Smooth muscle cell (in vitro differentiated cells): ENCODE results near the gene SEC11A. TPM values are rescaled to one million over a fixed set of nuclear protein-coding genes. Genes with fewer than 3 reads are reported as not detected.
A peak's percentile ranks its signal among the peaks of the same experiment; 100 is the strongest.
"Not testable (repeated sequence)": the region's sequence is repeated elsewhere in the genome, so short reads cannot be mapped to it uniquely, and the experiment has no call there.

Experiments
- DNase-seq: peaks from one replicate; lab custom pipeline; 2025; ENCODE audit not compliant: unreplicated experiment; lab: John Stamatoyannopoulos, UW
- H2AFZ ChIP-seq: fragments of 200-600 bp; sonication (generic); 2 replicates; pipeline ENCODE4 v1.6.0; 2016; ENCODE audit warnings: antibody characterized with exemption, low read depth, mild to moderate bottlenecking
- H3F3A ChIP-seq: fragments of 200-600 bp; sonication (generic); 2 replicates; pipeline ENCODE4 v1.6.0; 2017; ENCODE audit warnings: antibody characterized with exemption, low read depth
- H3K27ac ChIP-seq: fragments of 200-600 bp; sonication (generic); 2 replicates; pipeline ENCODE4 v1.5.1; 2016; ENCODE audit warnings: low read depth, mild to moderate bottlenecking
- H3K27me3 ChIP-seq: fragments of 200-600 bp; sonication (generic); 2 replicates; pipeline ENCODE4 v1.6.1; 2016; ENCODE audit warnings: low read depth, mild to moderate bottlenecking
- H3K36me3 ChIP-seq: fragments of 200-600 bp; sonication (generic); 2 replicates; pipeline ENCODE4 v1.5.1; 2016; ENCODE audit warnings: low read depth
- H3K4me1 ChIP-seq: fragments of 200-600 bp; sonication (generic); 2 replicates; pipeline ENCODE4 v1.5.1; 2016; ENCODE audit warnings: low read depth
- H3K4me2 ChIP-seq: fragments of 200-600 bp; sonication (generic); 2 replicates; pipeline ENCODE4 v1.6.0; 2016; ENCODE audit warnings: mild to moderate bottlenecking
- H3K4me3 ChIP-seq: fragments of 200-600 bp; sonication (generic); 2 replicates; pipeline ENCODE4 v1.5.1; 2016; ENCODE audit warnings: mild to moderate bottlenecking
- H3K79me2 ChIP-seq: fragments of 200-600 bp; sonication (generic); 2 replicates; pipeline ENCODE4 v1.6.0; 2016; ENCODE audit warnings: low read depth, mild to moderate bottlenecking
- H3K9ac ChIP-seq: fragments of 200-600 bp; sonication (generic); 2 replicates; pipeline ENCODE4 v1.6.0; 2016; ENCODE audit warnings: low read depth
- H3K9me3 ChIP-seq: fragments of 200-600 bp; sonication (generic); replicated peaks from 2 replicates; pipeline ENCODE4 v1.5.1; 2016; ENCODE audit warnings: low read depth
- H4K20me1 ChIP-seq: fragments of 200-600 bp; sonication (generic); 2 replicates; pipeline ENCODE4 v1.6.0; 2016; ENCODE audit warnings: low read depth
- CTCF ChIP-seq: fragments of 200-600 bp; sonication (generic); IDR thresholded peaks from 2 replicates; pipeline ENCODE4 v1.5.1; 2017; ENCODE audit warnings: borderline replicate concordance, mild to moderate bottlenecking, antibody characterized with exemption; ENCODE audit not compliant: insufficient read depth, poor library complexity, severe bottlenecking
- WGBS: methylation state at CpG from one replicate; pipeline ENCODE4 v1.1.7; 2016; ENCODE audit warnings: low lambda C conversion rate; 5-methylcytosine and 5-hydroxymethylcytosine counted together
- polyA plus RNA-seq: library from polyadenylated mRNA; unstranded; fragments of >200 nt; fragmentation: Nextera tagmentation; extraction: Ambion mirVana; gene quantifications from 2 replicates; pipeline ENCODE4 v1.2.1, GENCODE V29; 2016
- total RNA-seq: library from RNA; depleted of rRNA; stranded (reverse); fragments of >200 nt; gene quantifications from 2 replicates; pipeline ENCODE4 v1.2.3, GENCODE V29; 2014

Gene SEC11A
- total and polyA plus RNA-seq, 2 experiments from 2014 or later: 228 to 276 TPM

- no peaks in the 10 kb centered on the region for H3F3A ChIP-seq
- H3K4me3 ChIP-seq: no peak overlapping the region
- no peak overlapping the region for H2AFZ ChIP-seq
- no peak for TF ChIP-seq CTCF
- peaks cover 18% of the 10 kb centered on the region for H3K4me1 ChIP-seq
- DNase-seq: no peak
- 56% methylated on average over 1 of the region's 1 CpG for WGBS
- peaks cover 84% of the 10 kb centered on the region for H3K79me2 ChIP-seq
- no peaks in the 10 kb centered on the region for H3K36me3 ChIP-seq
- no peak overlapping the region for H3K9ac ChIP-seq
- H3K27me3 ChIP-seq: no peaks in the 10 kb centered on the region
- H3K27ac ChIP-seq: peak overlapping the region; percentile 30
- H4K20me1 ChIP-seq: peaks cover 80% of the 10 kb centered on the region
- H3K4me2 ChIP-seq: peak overlapping the region; percentile 19
- H3K9me3 ChIP-seq: no peaks in the 10 kb centered on the region
Measured at GRCh38 chr15:84752195-84752594, 36.3 kb upstream of the SEC11A start.

GRCh38 chr15:84751721-84752120 lies 35.8 kb upstream of the SEC11A start:
- peaks cover 80% of the 10 kb centered on the region for H3K79me2 ChIP-seq
- H3K27ac ChIP-seq: peak overlapping the region; percentile 30
- not testable (repeated sequence) for H3F3A ChIP-seq, H3K9me3 ChIP-seq, H2AFZ ChIP-seq, H3K4me3 ChIP-seq, DNase-seq, H3K27me3 ChIP-seq, H3K36me3 ChIP-seq, H3K9ac ChIP-seq
- 93% methylated on average over 6 of the region's 6 CpGs for WGBS
- peak overlapping the region; percentile 19 for H3K4me2 ChIP-seq
- peaks cover 75% of the 10 kb centered on the region for H4K20me1 ChIP-seq
- H3K4me1 ChIP-seq: peaks cover 18% of the 10 kb centered on the region

- 41% methylated on average over 2 of the region's 2 CpGs for WGBS
- peaks cover 18% of the 10 kb centered on the region for H3K4me1 ChIP-seq
- no peak for TF ChIP-seq CTCF
- peak overlapping the region; percentile 6 for H3K9ac ChIP-seq
- H2AFZ ChIP-seq: no peak overlapping the region
- no peaks in the 10 kb centered on the region for H3F3A ChIP-seq
- no peaks in the 10 kb centered on the region for H3K36me3 ChIP-seq
- H3K27me3 ChIP-seq: no peaks in the 10 kb centered on the region
- H3K9me3 ChIP-seq: no peaks in the 10 kb centered on the region
- H3K27ac ChIP-seq: peak overlapping the region; percentile 82
- peak overlapping the region; percentile 96 for H3K4me3 ChIP-seq
- H3K79me2 ChIP-seq: peaks cover 78% of the 10 kb centered on the region
- peak overlapping the region; percentile 90 for H3K4me2 ChIP-seq
- H4K20me1 ChIP-seq: peaks cover 64% of the 10 kb centered on the region
- no peak for DNase-seq
Measured at GRCh38 chr15:84750583-84751092, 34.7 kb upstream of the SEC11A start.

- peak overlapping the region; percentile 96 for H3K4me3 ChIP-seq
- no peaks in the 10 kb centered on the region for H3K27me3 ChIP-seq
- no peak for DNase-seq
- H2AFZ ChIP-seq: peak overlapping the region; percentile 9
- peak overlapping the region; percentile 90 for H3K4me2 ChIP-seq
- peaks cover 69% of the 10 kb centered on the region for H3K79me2 ChIP-seq
- TF ChIP-seq CTCF: no peak
- H3K9ac ChIP-seq: peak overlapping the region; percentile 91
- peak overlapping the region; percentile 82 for H3K27ac ChIP-seq
- H3F3A ChIP-seq: no peaks in the 10 kb centered on the region
- H3K4me1 ChIP-seq: peaks cover 18% of the 10 kb centered on the region
- 11% methylated on average over 15 of the region's 15 CpGs for WGBS
- no peaks in the 10 kb centered on the region for H3K36me3 ChIP-seq
- H4K20me1 ChIP-seq: peaks cover 51% of the 10 kb centered on the region
- no peaks in the 10 kb centered on the region for H3K9me3 ChIP-seq
Measured at GRCh38 chr15:84749111-84749991, 33.4 kb upstream of the SEC11A start.
